ENCODE data around the gene ERN1. TPM values are rescaled to one million over a fixed set of nuclear protein-coding genes. Genes with fewer than 3 reads are reported as not detected.

The ERN1 gene
- total RNA-seq, 1 donor = 13.3 TPM

DNA sequence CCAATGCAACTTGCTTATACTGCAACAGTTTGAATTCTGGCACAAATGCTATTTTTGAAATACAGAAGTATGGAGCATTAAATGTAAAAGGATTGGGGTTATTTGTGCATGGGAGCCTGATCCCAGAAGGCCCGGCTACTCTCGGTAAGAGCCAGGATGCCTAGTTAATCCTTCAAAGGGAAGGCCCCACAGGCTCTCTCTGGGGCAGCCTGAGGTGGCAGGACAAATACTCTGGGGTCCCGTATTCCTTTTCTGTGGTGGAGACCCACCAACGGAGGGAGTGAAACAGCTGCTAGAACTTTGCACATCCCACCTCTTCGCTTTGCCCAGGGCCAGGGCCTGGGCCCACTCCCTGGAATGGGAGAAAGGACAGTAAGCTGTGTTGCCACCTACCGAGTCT is 30.4 kb downstream of the ERN1 start:
- no peak overlapping the region for H3K4me3 ChIP-seq (ENCODE audit: low read depth, low read length)
- DNase-seq (ENCODE audit: low read depth) = no peak
- TF ChIP-seq, protein P1, sequence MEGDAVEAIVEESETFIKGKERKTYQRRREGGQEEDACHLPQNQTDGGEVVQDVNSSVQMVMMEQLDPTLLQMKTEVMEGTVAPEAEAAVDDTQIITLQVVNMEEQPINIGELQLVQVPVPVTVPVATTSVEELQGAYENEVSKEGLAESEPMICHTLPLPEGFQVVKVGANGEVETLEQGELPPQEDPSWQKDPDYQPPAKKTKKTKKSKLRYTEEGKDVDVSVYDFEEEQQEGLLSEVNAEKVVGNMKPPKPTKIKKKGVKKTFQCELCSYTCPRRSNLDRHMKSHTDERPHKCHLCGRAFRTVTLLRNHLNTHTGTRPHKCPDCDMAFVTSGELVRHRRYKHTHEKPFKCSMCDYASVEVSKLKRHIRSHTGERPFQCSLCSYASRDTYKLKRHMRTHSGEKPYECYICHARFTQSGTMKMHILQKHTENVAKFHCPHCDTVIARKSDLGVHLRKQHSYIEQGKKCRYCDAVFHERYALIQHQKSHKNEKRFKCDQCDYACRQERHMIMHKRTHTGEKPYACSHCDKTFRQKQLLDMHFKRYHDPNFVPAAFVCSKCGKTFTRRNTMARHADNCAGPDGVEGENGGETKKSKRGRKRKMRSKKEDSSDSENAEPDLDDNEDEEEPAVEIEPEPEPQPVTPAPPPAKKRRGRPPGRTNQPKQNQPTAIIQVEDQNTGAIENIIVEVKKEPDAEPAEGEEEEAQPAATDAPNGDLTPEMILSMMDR (IDR thresholded peaks at IDR 0.05; ENCODE audit: insufficient read depth, low read length) = no peak

DNA sequence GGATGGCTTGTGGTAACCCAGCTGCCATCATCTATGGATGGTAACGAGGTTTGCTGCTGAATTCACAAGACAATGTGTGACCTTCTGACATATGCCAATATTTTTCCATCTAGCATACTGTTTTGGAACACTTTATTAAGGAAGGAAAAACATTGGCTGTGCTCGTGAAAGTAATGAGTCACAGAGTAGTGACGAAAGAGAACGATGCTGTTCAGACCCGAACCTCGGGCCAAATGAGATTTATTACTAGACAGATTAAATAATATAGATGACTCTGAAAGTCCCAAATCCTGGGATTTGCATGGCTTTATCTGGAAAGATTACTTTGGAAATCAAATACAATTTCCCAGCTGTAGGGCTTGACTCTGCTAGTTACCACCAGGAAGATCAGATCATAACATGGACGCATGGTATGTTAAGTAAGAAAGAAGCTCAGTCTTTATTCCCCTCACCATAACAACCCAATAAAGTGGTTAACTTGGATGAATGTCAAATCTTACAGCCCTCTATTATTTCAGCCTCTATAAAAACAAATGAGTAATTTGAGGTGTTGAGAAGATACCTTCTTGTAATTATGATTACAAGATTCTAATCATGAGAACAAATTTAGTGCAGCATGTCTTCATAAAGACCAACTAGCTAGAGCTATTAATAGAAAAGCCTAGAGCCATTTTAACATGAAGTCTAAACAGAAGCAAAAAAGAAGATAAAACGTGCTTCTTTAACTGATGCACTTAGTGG is 32.6 kb downstream of the ERN1 start:
- H3K4me3 ChIP-seq (ENCODE audit: low read depth, low read length) = no peak overlapping the region
- TF ChIP-seq, protein P1 (IDR thresholded peaks at IDR 0.05; ENCODE audit: insufficient read depth, low read length) = no peak
- peak; percentile 84 for DNase-seq (ENCODE audit: low read depth)

DNA sequence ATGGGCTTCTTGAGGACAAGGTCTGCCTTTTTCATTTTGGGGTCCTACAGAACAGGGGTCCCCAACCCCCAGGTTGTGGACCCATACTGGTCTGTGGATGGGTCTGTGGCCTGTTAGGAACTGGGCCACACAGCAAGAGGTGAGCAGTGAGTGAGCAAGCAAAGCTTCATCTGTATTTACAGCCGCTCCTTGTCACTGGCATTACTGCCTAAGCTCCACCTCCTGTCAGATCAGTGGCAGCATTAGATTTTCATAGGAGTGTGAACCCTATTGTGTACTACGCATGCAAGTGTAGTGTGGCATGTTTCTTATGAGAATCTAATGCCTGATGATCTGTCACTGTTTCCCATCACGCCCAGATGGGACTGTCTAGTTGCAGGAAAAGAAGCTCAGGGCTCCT is 33.9 kb downstream of the ERN1 start:
- no peak overlapping the region for H3K4me3 ChIP-seq (ENCODE audit: low read depth, low read length)
- no peak for DNase-seq (ENCODE audit: low read depth)
- TF ChIP-seq, protein P1 (IDR thresholded peaks at IDR 0.05; ENCODE audit: insufficient read depth, low read length) = no peak

DNA sequence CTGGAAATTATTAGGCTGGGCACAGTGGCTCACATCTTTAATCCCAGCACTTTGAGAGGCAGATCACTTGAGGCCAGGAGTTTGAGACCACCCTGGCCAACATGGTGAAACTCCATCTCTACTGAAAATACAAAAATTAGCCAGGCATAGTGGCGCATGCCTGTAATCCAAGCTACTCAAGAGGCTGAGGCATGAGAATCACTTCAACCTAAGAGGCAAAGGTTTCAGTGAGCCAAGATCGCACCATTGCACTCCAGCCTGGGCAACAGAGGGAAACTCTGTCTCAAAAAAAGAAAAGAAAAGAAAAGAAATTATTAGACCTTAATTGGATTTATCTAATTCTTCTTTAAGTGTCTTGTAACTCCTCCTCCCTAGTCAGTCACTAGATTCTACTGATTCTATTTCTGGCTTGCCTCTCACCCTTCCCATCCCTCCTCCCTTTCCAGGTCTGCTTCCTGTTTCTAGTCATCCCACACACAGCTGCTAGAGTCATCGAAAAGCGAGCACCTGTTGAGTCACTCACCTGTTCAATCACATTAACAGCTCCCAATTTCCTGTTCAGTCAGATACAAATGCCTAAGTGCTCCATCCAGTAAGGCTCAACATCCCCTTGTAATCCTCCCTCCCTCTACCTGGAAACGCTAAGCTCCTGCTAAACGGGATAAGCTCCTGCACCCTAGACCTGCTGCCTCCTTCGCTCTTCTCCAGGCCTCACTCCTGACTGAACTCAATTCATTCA is 34.6 kb downstream of the ERN1 start:
- DNase-seq (ENCODE audit: low read depth) = no peak
- TF ChIP-seq, protein P1 (IDR thresholded peaks at IDR 0.05; ENCODE audit: insufficient read depth, low read length) = no peak
- no peak overlapping the region for H3K4me3 ChIP-seq (ENCODE audit: low read depth, low read length)

DNA sequence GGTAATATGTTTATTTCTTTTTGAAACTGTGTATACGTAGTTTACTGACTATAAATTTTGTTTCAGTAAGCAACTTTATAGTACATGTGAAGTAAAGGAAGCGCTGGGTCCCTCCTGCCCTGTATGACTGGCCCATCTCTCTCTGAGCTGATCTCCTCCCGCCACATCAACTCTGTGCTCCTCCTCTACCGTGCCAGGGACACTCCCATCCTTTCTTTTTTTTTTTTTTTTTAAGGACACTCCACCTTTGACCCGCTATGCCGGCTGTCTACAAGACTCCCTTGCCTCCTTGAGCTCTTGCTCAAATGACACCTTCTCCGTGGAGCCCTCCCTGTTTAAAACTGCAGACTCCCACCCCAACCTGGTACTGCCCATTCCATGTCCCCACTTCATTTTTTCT is 35.5 kb downstream of the ERN1 start:
- no peak for DNase-seq (ENCODE audit: low read depth)
- no peak overlapping the region for H3K4me3 ChIP-seq (ENCODE audit: low read depth, low read length)
- TF ChIP-seq, protein P1 (IDR thresholded peaks at IDR 0.05; ENCODE audit: insufficient read depth, low read length) = no peak

DNA sequence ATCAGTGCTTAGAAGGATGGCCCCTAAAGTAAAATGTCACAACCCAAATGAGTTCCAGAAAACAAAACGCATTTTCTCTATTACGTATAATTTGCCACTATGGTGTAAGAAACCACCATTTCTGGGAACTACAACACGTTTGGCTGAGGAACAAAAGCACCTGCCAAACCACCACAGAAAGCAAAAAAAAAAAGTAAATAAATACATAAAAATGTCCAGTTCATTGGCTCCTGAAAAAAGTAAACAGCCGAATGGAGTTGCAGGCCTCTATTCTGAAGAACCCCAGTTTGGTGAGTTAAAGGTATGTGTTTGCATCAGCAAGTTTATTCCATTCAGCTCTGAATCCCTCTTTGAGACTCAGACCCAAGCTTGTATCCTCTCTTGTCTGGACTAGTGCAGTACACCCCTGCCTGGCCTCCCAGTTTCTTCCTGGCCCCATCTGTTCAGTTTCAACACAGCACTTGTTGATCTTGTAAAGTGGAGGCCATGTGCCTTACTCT is 36.9 kb downstream of the ERN1 start:
- no peak for DNase-seq (ENCODE audit: low read depth)
- TF ChIP-seq, protein P1 (IDR thresholded peaks at IDR 0.05; ENCODE audit: insufficient read depth, low read length) = no peak
- H3K4me3 ChIP-seq (ENCODE audit: low read depth, low read length) = no peak overlapping the region

All from fibroblast of the aortic adventitia (primary cell).